ENCODE measurements around the gene CDYL. TPM values are rescaled to one million over a fixed set of nuclear protein-coding genes. Genes with fewer than 3 reads are reported as not detected.

CDYL gene
- total RNA-seq, 1 donor from 2014 or later = 74.1 TPM

DNA sequence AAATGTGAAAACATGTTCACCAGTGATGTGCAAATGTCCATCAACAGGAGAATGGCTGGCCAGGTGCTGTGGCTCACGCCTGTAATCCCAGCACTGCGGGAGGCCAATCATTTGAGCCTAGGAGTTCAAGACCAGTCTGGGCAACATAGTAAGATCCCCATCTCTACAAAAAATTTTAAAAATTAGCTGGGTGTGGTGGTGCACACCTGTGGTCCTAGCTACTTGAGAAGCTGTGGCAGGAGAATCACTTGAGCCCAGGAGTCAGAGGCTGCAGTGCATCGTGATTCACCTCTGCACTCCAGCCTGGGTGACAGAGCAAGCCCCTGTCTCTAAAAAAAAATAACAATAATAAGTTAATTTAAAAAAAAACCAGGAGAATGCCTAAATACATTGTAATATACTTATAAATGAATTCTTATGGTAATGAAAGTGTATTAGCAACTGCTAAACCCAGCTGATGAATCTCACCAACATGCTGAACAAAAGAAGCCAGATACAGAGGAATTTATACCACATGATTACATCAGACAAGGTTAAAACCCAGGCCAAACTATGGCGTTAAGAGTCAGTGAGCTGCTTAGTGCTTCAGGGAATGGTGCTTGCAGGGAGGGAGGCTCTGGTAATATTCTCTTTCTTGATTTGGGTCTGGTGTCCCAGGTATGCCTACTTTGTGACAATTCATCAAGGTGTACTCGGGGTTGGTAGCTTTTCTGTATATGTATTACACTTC is 191.3 kb downstream of the CDYL start:
- Mint-ChIP-seq H3K27me3 (no peaks in the 10 kb centered on the region), H3K27ac (no peak overlapping the region), H3K4me1 (ENCODE audit: unreplicated experiment) (peaks cover 27% of the 10 kb centered on the region), H3K36me3 (no peaks in the 10 kb centered on the region), H3K9me3 (no peaks in the 10 kb centered on the region), H3K4me3 (no peak overlapping the region)
- DNase-seq (ENCODE audit: extremely low spot score, unreplicated experiment) = no peak
- TF ChIP-seq, protein P1, sequence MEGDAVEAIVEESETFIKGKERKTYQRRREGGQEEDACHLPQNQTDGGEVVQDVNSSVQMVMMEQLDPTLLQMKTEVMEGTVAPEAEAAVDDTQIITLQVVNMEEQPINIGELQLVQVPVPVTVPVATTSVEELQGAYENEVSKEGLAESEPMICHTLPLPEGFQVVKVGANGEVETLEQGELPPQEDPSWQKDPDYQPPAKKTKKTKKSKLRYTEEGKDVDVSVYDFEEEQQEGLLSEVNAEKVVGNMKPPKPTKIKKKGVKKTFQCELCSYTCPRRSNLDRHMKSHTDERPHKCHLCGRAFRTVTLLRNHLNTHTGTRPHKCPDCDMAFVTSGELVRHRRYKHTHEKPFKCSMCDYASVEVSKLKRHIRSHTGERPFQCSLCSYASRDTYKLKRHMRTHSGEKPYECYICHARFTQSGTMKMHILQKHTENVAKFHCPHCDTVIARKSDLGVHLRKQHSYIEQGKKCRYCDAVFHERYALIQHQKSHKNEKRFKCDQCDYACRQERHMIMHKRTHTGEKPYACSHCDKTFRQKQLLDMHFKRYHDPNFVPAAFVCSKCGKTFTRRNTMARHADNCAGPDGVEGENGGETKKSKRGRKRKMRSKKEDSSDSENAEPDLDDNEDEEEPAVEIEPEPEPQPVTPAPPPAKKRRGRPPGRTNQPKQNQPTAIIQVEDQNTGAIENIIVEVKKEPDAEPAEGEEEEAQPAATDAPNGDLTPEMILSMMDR (conservative IDR thresholded peaks at IDR 0.05) = no peak

DNA sequence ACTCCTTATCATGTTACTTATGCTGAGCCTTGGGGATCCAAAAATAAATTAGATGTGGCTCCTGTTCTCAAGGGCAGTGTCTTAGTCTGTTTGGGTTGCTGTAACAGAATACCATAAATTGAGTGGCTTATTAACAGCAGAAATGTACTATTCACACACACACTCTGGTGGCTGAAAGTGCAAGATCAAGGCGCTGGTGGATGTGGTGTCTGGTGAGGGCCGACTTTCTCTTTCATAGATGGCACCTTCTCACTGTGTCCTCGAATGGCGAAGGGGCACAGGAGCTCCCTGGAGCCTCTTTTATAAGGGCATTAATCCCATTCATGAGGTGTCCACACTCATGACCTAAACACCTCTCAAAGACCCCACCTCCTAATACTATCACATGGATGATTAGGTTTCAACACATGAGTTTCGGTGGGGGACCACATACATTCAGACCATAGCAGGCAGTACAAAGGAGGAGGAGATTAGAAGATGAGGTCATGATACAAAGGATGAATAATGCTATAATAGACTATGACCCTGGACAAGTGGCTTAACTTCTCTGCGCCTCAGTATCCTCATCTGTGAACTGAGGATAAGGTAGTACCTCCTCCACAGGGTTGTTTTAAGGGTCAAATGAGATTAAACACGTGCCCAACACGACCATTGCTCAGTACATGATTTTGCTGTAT is 193.5 kb downstream of the CDYL start:
- no peak for DNase-seq (ENCODE audit: extremely low spot score, unreplicated experiment)
- H3K9me3 Mint-ChIP-seq = no peaks in the 10 kb centered on the region
- TF ChIP-seq, protein P1 (conservative IDR thresholded peaks at IDR 0.05) = no peak
- no peak overlapping the region for H3K4me3 Mint-ChIP-seq
- peaks cover 20% of the 10 kb centered on the region for H3K4me1 Mint-ChIP-seq (ENCODE audit: unreplicated experiment)
- H3K36me3 Mint-ChIP-seq = no peaks in the 10 kb centered on the region
- no peaks in the 10 kb centered on the region for H3K27me3 Mint-ChIP-seq
- no peak overlapping the region for H3K27ac Mint-ChIP-seq

GRCh38 chr6:4970739-4971395 is 194.7 kb downstream of the CDYL start:
- DNase-seq (ENCODE audit: extremely low spot score, unreplicated experiment) = no peak
- Mint-ChIP-seq H3K4me1 (ENCODE audit: unreplicated experiment) (peaks cover 14% of the 10 kb centered on the region), H3K9me3 (no peaks in the 10 kb centered on the region), H3K27me3 (no peaks in the 10 kb centered on the region), H3K36me3 (no peaks in the 10 kb centered on the region), H3K4me3 (no peak overlapping the region), H3K27ac (no peak overlapping the region)
- TF ChIP-seq, protein P1 (conservative IDR thresholded peaks at IDR 0.05) = no peak

GRCh38 chr6:4971851-4972250 is 195.6 kb downstream of the CDYL start:
- Mint-ChIP-seq H3K4me3 (no peak overlapping the region), H3K27me3 (no peaks in the 10 kb centered on the region), H3K4me1 (ENCODE audit: unreplicated experiment) (peaks cover 14% of the 10 kb centered on the region), H3K36me3 (no peaks in the 10 kb centered on the region), H3K27ac (no peak overlapping the region), H3K9me3 (no peaks in the 10 kb centered on the region)
- TF ChIP-seq, protein P1 (conservative IDR thresholded peaks at IDR 0.05) = no peak
- no peak for DNase-seq (ENCODE audit: extremely low spot score, unreplicated experiment)

GRCh38 chr6:4972438-4972837 is 196.2 kb downstream of the CDYL start:
- DNase-seq (ENCODE audit: extremely low spot score, unreplicated experiment) = no peak
- TF ChIP-seq, protein P1 (conservative IDR thresholded peaks at IDR 0.05) = no peak
- Mint-ChIP-seq H3K36me3 (no peaks in the 10 kb centered on the region), H3K4me3 (no peak overlapping the region), H3K9me3 (no peaks in the 10 kb centered on the region), H3K27ac (no peak overlapping the region), H3K27me3 (no peaks in the 10 kb centered on the region), H3K4me1 (ENCODE audit: unreplicated experiment) (peaks cover 14% of the 10 kb centered on the region)

Data from type B pancreatic cell (in vitro differentiated cells).